Measurements from ENCODE around the gene TTC31.

DNA sequence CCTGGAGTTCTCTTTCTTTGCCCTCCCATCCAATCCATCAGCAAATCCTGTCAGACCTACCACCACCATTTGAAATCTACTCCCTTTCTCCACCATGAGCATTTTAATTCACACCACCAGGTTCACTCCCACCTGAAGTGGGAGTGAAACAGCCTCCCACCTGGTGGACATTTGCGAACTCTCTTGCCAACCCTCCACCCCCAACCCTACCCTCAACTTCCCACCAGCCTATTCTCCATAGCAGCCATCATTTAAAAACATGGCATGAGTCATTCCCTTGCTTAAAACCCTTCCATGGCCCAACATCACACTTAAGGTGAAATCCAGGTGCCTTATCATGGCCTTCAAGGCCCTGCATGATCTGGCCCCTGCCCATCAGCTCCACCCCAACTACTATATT lies 44.6 kb upstream of the TTC31 start:
- TF ChIP-seq CTCF (IDR thresholded peaks at IDR 0.05; ENCODE audit: low read length) (no peak), EZH2 (optimal IDR thresholded peaks at IDR 0.05; ENCODE audit: low read depth, low read length) (no peak), EZH2phosphoT487 (IDR thresholded peaks at IDR 0.05; ENCODE audit: low read length) (no peak)

Measured in MM.1S (cell line).